ENCODE results near the gene TIMMDC1.
"Not testable (repeated sequence)": the region's sequence is repeated elsewhere in the genome, so short reads cannot be mapped to it uniquely, and the experiment has no call there.

Gene TIMMDC1

DNA sequence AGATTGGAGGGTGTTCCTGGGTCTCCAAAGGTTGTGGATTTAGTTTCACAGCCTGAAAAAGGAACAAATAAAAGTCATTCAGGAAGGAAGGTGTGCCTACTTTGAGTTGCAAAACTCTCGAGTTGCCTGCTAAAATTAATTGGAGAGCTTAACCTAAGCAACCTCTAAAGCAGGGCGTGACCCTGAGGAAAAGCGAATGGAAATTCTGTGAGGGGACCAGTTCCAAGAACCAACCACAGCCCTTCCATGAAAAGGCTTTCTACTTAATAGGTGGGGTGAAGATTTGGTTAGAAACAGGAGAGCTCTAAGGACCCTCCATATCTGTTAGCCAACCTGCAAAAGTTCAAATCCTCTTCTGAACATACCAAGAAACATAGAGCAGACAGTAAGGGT lies 59.5 kb downstream of the TIMMDC1 start:
- no peak for DNase-seq

DNA sequence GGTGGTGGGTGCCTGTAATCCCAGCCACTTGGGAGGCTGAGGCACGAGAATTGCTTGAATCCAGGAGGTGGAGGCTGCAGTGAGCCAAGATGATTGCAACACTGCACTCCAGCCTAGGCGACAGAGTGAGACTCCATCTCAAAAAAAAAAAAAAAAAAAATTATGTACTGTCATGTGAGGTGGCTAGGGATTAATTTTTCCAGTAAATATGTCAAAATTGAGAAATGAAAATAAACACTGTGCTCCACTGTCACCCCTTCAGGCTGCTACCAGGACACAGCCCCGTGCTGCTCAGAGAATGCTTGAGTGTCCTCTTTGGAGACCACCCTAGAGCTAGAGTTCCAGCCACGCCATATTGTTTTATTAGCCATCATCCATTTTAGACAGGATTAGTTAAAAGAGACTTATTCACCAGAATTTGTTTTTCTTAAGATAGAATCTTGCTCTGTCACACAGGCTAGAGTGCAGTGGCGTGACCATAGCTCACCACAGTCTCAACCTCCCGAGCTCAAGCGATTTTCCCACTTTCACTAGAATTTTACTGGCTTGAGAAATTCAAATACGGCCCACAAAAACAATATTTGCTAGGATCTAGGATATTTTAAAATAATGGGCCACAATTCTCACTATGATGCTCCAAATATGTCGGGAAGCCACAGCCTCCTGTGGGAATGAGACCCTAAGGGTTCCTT lies 60.4 kb downstream of the TIMMDC1 start:
- no peak for DNase-seq

DNA sequence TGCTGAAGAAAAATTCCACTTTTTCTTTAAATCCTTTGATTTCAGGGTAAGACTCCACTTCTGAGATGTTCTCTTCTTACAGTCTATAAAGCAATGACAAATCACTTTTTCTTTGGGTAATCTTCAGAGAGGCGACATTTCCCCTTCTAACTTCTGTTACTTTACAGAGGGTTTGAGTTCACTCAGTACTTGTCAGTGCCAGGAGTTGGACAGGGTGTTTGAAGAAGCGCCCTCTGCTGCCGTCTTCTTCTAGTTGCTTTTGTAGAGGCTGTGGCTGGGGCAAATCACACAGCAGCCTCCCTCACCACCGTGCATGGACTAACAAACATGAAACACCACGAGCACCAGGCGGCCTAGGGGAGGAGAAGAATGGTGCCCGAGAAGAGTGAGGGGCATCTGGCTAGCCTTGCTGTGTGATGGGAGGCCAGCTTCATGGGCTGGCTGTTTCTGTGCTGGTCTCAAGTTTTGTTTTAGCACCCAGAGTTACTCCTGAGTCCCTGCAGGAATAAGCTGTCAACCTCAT lies 61.2 kb downstream of the TIMMDC1 start, which contains the start of gene CD80:
TSS of gene CD80 (minus strand) at position 174 of the 523 bp plus-strand sequence. CDS start 1,886 bp downstream, outside the sequence.
- peak; percentile 17 for DNase-seq

DNA sequence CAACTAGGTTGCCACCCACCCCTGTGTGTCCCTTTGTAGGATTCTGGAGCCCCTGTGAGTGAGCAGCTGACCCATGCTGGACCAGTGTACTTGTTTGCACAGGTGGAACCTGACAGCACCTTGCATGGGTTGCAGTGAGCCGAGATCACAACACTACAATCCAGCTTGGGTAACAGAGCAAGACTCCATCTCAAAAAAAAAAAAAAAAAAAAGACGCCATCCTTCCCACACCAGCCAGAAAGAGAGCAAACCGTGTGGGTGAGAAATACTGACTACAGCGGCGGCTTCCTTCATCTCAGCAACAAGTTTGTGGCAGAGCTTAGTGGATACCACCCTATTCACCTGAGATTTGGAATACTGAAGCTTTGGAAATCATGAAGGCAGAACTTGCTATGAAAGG lies 61.8 kb downstream of the TIMMDC1 start:
- DNase-seq, result no peak

DNA sequence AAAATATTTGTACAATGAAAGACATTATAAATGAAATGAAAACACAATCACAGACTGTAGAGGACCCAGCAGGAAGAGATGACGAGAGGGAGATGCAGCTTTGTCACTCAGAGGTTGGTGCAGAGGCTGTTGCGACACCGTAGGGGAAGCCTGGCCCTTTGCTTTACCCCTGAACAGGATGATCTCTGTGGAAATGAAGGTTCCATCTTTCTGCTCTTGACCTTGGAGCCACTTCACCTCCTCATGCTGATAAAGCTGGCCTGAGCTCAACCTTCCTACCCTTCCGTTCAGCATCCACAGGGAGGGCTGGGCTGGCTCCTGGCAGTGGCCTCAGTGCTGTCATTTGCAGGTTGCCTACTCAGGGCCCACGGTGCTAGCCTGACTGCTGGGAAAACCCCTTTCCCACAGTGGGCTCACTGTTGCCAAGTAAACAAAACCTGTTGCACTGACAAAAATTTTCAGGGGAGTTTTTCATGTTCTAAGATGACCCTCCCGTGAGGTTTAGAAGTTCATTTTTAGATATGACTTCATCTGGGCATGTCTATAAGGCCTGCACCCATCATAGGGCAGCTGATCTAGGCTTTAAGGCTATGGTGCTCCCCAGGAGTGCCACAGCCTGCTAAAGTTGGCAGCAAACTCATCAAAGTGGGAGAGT lies 64.1 kb downstream of the TIMMDC1 start:
- no peak for DNase-seq

DNA sequence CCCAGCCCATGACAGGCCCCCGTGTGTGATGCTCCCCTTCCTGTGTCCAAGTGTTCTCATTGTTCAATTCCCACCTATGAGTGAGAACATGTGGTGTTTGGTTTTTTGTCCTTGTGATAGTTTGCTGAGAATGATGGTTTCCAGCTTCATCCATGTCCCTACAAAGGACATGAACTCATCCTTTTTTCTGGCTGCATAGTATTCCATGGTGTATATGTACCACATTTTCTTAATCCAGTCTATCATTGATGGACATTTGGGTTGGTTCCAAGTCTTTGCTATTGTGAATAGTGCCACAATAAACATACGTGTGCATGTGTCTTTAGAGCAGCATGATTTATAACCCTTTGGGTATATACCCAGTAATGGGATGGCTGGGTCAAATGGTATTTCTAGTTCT lies 65.0 kb downstream of the TIMMDC1 start:
- not testable (repeated sequence) for DNase-seq

DNA sequence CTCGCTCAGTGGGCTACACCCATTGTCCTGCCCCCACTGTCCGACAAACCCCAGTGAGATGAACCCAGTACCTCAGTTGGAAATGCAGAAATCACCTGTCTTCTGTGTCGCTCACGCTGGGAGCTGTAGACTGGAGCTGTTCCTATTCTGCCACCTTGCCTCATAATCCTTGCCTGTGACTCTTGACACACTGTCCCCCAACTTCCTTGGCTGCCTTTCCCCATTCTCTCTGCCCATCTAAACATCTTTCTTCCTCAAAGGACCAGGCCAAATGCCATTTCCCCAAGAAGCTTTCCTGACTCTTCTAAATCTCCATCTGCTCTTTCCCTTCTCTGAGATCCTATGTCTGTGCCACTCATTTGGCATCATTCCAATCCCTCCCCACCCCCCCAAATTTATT lies 70.8 kb downstream of the TIMMDC1 start:
- DNase-seq, result no peak

DNA sequence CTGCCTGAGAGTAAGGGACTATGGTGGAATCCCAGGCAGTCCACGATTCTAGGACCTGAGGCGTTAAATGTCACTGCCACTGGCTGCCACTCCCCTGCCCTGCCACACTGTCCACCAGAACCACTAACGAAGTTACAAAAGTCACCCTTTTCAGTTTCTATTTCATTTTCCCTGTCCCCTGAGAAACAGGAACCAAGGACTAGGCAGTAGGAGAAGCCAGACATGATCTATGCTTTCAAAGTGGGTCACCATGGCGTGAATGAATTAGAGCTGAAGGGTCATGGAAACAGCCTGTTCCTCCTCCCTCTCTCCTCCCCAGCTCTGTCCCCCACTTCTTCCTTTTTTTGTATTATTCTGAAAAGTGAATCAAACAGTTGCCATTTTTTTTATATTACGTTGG lies 71.9 kb downstream of the TIMMDC1 start:
- no peak for DNase-seq

DNA sequence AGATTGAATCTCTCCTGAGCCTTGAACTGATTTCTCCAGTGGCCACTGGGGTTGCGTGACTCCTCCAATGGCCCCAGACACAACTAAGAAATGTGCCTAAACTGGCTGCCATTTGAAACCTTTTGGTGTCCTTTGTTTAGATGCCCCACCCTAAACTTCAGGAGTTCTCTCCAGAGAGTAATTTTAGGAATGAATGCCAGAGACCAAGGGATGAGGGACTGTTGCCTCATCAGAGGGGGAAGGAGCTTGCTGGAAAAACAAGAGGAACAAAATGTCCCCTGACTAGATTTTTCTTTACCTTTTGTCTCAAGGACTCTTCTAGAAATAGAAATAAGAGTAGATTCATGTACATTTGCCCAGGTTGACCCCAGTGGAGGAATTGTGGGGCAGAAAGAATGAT lies 72.9 kb downstream of the TIMMDC1 start:
- DNase-seq, result no peak

DNA sequence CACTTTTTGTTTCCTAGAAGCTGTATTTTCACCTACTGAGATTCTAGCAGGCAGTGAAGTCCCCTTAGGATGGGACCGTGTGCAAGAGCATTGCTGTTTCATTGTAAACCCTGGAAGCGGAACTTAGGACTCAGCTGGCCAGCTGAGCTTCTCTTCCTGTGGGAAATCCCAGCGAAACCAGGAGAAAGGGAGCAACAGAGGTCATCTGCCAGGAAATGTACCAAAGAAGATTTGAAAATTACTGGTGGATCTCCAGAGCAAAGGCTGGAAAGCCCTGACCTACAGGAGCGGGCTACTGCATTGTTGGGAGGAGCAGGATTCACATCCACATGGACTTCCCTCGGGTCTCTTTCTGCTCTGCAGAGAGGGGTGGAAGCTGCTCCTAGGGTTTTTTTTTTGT lies 73.3 kb downstream of the TIMMDC1 start:
- no peak for DNase-seq
